Tongue (tissue), 2 donors: ENCODE measurements around the gene CACFD1. TPM values are rescaled to one million over a fixed set of nuclear protein-coding genes. Genes with fewer than 3 reads are reported as not detected.
"Not testable (repeated sequence)": the region's sequence is repeated elsewhere in the genome, so short reads cannot be mapped to it uniquely, and the experiment has no call there.

Experiments used
- DNase-seq: peaks from one replicate; pipeline ENCODE4 v3.0.0-alpha.2; 2015
- total RNA-seq: library from RNA; depleted of rRNA; stranded (reverse); fragments of >200 nt; gene quantifications from one replicate; pipeline ENCODE4 v1.2.3, GENCODE V29; 2014

The CACFD1 gene
- total RNA-seq, 1 donor from 2014 or later = 6.8 TPM

DNA sequence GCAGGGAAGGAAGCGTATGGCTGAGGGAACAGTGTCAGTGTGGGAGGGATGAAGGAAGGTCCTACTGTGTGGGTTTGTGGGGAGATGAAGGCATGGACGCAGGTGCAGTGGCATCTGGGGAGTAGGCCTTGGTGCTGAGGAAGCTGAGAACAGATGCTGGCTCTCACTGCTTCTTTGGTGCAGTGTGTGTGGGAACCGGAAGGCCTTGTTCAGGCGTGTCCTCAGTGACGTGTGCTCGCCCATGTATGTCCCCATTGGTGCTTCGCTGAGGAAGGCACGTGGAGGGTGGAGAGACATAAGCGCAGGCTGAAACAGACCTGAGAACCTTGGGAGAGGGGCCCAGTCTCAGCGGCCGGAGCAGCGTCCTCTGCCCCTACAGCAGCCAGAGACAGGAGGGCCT is 18.9 kb upstream of the CACFD1 start:
- DNase-seq = no peak

DNA sequence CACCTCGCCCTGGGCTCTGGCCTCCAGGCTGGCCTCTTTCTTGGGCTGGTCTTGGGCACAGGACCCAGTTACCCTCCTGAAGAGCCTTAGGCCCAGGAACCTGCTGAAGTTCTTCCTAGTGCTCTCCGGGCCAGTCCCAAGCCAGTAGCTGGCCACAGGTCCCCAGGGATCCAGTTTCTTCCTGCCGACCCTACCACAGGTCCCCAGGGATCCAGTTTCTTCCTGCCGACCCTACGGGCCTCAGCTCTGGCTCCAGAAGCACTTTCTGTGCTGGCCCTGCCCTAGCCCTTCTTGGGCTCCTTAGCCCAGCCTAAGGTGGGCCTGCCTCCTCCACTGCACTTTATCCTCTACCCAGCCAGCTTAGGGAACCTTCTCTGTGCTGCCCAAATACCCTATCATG is 18.2 kb upstream of the CACFD1 start:
- DNase-seq = no peak

DNA sequence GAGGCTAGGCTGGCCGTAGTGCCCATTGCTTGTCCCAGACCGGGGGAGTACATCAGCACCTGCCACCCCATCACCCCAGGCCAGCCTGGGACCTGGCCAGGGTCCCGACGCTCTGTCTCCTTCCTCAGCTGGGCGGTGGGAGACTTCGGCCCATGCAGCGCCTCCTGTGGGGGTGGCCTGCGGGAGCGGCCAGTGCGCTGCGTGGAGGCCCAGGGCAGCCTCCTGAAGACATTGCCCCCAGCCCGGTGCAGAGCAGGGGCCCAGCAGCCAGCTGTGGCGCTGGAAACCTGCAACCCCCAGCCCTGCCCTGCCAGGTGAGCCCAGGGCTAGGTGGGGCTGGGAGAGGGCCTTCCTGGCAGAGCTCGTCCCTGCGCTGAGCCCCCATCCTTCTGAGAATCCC is 16.5 kb upstream of the CACFD1 start:
- DNase-seq = no peak

DNA sequence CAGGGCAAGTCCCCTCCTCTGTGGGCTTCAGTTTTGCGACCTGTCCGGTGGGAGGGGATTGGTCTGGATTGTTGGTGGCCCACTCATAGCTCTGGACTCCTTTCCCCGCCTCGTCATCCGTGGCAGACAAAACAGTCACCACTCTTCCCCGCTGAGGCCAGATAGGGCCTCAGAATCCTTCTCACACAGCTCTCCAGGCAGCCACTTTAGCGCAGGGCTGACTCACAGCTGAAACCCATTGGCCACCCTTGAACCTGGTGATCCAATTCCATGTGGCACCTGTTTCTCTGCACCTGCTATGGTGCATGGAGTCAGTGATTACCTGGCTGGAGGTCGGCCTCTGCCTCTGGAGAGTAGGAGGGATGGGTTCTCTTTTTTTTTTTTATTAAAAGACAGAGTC is 15.8 kb upstream of the CACFD1 start:
- no peak for DNase-seq

DNA sequence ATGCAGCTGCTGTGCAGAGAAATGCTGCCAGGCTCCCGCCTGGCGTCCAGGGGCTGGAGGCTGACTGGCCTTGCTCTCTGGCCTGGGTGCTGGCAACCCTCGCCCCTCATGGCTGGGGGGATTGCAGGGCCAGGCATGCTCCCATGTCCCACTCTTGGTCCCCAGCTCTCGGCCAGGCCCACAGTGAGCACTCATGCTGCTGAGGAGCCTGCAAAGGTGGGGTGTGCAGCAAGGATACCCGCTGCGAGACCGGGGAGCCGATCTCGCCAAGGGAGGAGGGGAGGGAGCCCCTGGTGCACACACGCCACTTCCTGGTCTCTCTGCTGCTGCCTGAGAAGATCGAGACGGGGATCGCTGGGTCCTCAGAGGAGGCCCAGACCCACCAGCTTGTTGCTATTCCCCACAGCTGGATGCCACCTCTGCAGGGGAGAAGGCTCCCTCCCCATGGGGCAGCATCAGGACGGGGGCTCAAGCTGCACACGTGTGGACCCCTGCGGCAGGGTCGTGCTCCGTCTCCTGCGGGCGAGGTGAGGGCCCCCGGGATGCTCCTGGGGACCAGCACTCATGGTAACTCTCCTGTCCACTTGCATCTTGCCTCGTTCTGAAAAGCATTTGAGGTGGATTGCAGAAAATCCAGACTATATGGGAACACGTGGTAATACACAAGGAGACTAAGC is 14.3 kb upstream of the CACFD1 start:
- DNase-seq = no peak

DNA sequence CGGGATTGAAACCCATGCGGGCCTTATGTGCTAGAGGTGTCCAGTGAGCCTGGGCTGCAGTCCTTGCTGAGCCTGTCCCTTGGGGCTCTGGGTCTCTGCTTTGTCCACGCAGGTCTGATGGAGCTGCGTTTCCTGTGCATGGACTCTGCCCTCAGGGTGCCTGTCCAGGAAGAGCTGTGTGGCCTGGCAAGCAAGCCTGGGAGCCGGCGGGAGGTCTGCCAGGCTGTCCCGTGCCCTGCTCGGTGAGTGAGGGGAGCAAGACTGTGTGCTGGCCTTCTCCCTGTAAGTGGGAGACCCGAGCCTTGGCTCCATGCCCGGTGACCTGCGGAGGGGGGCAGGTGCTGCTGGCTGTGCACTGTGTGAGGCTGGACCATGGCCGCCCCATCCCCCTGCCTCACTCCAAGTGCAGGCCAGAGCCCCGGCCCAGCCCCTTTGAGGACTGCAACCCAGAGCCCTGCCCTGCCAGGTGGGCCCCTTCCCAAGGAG is 11.2 kb upstream of the CACFD1 start:
- no peak for DNase-seq

DNA sequence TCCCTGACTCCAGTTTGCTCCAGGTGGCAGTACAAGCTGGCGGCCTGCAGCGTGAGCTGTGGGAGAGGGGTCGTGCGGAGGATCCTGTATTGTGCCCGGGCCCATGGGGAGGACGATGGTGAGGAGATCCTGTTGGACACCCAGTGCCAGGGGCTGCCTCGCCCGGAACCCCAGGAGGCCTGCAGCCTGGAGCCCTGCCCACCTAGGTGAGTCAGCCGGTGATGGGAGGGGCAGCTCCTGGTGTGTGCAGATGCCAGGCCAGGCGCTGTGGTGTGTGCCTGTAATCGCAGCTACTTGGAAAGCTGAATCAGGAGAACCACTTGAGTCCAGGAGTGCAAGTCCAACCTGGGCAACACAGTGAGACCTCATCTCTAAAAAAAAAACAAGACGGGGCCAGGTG is 10.0 kb upstream of the CACFD1 start:
- DNase-seq = no peak

DNA sequence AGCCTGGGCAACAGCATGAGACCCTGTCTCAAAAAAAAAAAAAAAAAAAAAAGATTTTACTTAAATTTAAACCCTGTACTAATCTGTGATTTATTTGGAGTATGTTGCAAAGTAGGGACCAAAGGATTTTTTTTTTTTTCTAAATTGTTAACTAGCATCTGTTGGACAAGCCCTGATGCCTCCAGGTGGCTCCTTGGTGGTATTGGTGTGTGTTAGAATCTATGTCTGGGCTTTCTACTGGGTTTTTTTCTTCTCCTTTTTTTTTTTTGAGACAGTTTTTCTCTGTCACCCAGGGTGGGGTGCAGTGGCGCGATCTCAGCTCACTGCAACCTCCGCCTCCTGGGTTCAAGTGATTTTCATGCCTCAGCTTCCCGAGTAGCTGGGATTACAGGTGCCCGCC is 7.9 kb upstream of the CACFD1 start:
- not testable (repeated sequence) for DNase-seq

DNA sequence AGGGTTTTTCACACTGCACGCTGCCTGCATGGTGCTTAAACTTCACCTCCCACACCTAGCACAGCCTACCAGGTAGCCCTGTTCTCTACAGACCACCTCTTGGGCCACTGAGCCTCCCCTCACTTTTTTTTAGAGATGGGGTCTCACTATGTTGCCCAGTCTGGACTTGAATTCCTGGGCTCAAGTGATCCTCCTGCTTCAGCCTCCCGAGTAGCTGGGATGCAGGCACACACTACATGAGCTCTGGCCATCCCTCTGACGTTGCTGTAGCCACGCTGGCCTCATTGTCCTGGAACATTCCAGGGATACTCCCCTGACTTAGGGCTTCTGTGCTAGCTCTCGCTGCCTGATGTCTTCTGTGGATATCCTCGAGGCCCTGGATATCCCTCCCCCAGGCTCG is 7.2 kb upstream of the CACFD1 start:
- DNase-seq = no peak

DNA sequence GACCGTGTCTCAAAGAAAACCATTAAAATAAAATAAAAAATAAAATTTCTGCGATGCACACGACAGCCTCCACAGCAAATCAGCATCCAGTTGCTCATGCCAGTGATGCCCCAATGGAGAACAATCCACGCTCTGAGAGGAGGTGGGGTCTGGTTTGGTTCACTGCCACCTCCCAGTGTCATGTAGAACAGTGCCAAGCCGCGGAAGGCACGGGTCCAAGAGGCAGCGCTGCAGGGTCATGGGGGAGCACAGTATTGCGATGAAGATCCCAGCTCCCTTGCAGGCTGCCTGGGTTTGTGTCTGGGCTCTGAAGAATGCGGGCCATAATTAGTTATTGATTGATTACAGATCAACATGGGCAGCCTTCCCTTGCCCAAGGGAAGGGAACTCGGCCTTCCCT is 6.1 kb upstream of the CACFD1 start:
- DNase-seq = peak; percentile 25

DNA sequence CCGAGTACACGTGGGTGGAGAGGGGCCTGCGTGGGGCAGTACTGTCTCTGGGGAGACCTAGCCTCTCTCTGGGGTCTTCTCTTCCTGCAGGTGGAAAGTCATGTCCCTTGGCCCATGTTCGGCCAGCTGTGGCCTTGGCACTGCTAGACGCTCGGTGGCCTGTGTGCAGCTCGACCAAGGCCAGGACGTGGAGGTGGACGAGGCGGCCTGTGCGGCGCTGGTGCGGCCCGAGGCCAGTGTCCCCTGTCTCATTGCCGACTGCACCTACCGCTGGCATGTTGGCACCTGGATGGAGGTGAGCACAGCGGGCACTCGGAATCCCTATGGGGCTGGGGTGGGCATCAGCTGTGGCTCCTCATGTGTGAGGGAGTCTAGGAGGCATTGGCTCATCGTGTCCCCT is 5.5 kb upstream of the CACFD1 start:
- DNase-seq = no peak

DNA sequence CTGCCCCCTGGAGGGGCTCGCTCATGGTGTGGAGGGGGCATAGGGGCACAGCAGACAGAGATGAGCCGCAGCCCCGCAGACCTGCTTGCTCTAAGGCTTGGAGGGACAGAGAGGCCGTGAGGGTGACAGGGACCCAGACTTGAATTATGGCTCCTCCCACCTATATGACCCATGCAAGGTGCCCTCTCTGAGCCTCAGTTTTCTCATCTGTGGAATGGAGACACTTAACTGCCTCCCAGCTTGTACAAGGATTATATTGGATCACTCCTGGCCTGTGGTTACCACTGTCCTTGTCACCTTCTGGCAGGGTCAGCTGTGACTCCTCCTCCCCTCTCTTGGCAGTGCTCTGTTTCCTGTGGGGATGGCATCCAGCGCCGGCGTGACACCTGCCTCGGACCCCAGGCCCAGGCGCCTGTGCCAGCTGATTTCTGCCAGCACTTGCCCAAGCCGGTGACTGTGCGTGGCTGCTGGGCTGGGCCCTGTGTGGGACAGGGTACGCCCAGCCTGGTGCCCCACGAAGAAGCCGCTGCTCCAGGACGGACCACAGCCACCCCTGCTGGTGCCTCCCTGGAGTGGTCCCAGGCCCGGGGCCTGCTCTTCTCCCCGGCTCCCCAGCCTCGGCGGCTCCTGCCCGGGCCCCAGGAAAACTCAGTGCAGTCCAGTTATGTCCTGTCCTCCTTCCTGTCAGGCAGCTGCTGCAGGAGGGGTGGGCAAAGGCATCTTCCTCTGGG is 4.7 kb upstream of the CACFD1 start:
- DNase-seq = no peak

DNA sequence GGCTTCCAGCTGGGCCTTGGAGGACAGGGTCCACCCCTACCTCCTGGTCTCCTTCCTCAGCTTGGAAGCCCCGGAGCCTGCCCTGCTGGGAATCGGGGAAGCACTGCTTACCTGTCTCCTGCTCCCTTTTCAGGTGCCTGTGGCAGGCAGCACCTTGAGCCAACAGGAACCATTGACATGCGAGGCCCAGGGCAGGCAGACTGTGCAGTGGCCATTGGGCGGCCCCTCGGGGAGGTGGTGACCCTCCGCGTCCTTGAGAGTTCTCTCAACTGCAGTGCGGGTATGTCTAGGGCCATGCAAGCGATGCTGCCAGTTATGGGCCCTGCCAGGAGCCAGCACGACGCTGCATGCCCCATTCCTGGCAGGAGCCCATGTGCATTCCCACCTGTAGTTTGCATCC is 3.8 kb upstream of the CACFD1 start:
- no peak for DNase-seq

DNA sequence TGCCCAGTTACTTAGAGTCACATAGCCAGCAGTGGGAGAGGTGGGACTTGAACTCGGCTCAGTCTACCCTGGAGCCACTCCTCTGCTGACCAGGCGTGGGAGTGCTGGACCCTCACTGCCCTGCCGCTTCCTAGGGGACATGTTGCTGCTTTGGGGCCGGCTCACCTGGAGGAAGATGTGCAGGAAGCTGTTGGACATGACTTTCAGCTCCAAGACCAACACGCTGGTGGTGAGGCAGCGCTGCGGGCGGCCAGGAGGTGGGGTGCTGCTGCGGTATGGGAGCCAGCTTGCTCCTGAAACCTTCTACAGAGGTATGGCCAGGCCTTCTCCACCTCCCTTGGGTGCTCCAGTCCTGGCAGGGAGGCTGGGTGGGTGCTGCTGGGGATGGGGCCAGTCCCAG is 3.4 kb upstream of the CACFD1 start:
- DNase-seq = no peak

DNA sequence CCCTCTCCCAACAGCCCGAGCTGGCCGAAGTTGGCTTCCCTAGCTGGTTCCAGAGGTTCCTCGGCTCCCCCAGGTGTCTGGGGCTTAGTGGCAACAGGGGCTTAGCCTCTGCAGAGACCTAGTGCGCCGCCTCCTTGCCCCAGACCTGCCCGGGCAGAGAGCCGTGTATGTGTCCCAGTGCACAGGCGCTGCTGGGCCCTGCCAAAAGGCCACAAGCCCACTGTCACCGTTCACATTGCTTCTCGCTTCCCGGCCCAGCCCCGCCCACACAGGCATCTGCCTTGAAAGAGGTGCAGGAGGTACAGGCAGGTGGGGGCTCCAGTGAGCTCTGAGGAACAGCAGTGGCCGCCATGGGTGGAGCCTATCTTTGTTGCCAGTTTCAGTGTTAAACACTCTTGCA is 2.5 kb upstream of the CACFD1 start:
- no peak for DNase-seq

DNA sequence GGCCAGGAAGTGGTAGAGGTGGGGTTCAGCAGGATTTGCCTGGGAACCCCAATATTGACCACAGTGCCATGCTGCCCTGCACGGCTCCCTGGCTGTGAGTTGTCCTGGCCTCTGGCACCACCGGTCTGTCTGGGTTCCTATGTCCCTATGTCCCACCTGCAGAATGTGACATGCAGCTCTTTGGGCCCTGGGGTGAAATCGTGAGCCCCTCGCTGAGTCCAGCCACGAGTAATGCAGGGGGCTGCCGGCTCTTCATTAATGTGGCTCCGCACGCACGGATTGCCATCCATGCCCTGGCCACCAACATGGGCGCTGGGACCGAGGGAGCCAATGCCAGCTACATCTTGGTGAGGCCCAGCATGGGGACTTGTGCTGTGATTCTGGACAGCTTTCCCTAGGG is 2.0 kb upstream of the CACFD1 start:
- DNase-seq = no peak

DNA sequence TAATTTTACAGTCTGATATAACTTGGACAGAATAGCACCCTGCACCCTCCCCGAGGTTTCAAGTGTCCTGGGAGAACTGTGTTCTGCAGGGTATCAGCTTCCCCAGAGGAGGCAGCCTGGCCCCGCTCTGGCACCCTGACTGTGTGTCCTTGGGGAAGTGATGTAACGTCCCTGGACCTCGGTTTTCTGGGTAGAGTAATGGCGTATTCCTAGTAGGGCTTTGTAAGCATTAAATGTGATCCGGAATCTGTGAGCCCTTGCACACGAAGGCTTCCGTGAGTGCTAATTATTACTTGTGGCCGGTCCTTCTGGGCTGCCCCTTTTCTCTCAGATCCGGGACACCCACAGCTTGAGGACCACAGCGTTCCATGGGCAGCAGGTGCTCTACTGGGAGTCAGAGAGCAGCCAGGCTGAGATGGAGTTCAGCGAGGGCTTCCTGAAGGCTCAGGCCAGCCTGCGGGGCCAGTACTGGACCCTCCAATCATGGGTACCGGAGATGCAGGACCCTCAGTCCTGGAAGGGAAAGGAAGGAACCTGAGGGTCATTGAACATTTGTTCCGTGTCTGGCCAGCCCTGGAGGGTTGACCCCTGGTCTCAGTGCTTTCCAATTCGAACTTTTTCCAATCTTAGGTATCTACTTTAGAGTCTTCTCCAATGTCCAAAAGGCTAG is 1.0 kb upstream of the CACFD1 start:
- no peak for DNase-seq

DNA sequence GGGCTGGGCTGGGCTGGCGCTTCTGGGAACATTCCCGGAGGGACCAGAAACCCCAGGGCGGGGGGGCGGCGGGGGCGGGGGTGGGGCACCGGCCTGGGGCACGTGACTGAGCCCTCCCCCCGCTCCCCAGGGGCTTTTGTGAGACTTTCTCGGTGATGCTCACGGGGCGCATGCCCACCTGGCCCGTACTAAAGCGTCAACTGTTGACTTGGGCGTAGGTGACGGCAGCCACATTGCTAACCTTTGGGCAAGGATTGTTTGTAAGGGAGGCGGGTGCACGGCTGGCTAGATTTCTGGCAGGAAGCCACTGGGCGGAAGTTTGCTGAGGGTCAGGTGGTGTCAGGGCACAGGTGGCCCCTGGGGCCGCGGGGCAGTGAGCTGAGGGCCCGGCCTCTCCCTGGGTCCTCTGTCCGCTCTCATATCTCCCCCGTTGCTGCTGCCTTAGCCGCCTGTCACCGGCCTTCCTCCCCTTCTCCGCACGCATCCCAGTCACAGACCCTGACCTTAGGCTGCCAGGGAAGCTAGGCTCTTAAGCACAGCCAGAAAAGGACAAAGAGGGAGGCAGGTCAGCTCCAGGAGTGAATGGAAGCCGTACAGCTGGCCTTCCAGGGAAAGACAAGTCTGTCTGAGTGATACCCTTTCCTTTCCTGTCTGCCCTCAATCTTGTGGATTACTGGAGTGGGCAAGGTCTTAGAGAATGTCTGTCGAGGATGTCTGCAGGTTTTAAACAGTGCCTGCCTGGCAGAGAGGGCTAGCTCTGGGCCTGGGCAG is 812 bp downstream of the CACFD1 start:
- peak; percentile 68 for DNase-seq

DNA sequence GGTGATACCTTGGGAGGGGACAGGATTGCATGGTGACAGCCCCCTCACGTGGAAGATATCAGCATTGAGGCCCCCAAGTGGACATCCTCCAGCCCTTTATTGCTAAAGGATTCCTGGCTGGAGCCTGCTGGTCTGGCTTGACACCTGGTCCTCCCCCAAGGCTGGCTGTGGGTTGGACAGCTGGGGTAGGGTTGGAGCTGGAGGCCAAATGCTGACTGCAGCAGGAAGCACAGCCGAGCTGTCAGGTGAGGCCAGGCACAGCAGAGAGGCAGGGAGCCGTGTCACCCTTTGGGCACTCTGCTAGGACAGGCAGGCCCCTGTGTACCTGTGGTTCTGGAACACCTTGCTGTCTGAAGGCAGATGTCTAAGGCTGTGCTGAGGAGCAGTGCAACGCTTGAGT is 2.2 kb downstream of the CACFD1 start:
- DNase-seq = no peak

DNA sequence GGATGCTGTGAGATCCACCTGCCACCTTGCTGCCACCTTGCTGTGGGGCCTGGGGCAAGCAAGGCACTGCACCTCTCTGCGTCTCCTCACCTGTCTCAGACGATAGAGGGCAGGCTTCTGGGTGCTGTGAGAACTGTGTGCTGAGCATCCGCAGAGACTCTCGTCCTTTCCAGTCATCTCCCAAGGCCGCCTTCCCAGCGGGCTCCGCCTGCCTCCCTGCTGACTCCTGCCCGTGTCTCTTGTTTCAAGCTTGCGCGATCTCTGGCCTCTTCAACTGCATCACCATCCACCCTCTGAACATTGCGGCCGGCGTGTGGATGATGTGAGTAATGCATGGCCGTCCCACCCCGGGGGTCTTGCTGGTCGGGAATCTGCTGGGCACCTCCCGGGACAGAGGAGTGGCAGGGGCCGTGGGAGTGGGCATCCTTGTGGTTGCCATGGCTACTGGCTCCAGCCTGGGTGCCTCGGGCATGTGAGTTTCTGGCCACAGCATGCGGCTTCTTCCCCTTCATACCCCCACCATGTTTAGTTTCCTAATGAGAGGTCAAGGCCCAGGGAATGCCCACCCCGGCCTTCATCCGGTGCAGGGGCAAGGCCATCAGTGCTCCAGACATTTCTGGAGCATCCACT is 3.6 kb downstream of the CACFD1 start:
- DNase-seq = no peak

DNA sequence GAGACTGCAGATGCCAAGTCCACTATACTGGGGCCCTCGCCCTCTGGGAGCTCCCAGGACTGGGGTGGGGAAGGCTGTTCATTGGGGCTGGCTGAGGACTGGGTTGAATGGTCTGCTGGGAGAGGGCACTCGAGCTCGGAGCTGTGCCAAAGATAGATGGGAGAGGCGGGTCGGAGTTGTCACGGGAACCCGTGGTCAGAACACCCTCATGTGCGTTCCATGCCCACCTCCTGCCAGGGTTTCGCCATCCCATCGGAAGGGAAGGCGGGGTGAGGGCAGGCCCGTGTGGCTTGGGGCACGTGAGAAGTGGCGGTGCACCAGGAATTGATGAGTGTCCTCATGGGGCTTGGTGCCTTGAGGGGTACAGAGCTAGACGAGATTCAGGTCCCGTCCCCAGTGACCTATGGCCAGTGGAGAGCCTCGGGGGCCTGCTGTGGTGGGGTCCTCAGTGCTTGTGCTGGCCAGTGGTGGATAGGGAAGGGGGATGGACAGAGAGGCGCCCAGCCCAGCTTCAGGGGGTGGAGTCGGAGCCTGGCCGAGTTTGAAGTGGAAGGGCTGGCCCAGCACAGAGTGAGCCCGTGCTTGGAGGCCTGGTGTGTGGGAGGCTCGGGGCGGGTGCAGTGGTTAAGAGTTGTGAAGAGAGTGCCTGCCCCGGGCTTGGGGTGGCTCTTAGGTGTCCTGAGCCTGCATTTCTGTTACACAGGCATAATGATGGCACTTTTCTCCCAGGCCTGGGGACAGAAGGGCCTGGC is 4.3 kb downstream of the CACFD1 start:
- DNase-seq = no peak

DNA sequence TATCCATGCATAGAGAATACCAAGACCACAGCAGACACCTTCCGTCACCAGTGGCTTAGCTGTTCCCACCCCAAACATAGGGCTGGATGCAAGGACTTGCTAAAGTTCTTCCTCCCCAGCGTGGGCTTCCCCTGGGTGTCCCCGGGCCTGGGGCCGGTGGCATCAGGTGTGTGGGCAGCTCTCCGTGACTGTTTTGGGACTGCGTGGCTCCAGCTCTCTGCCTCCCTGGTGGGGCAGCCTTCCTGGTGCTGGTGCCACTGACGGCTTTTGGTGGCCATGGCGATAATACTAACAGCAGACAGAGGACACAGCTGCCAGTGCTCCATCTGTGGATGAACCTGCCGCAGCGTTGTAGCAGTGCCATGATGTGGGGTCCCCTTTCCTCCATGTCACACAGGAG is 4.9 kb downstream of the CACFD1 start:
- DNase-seq = no peak
